ENCODE measurements around the gene ZG16.
"Not testable (repeated sequence)": the region's sequence is repeated elsewhere in the genome, so short reads cannot be mapped to it uniquely, and the experiment has no call there.

GRCh38 chr16:29757086-29757485 is 21.0 kb upstream of the ZG16 start:
- TF ChIP-seq LEF1 (IDR thresholded peaks at IDR 0.05; ENCODE audit: borderline replicate concordance); FOXK2 (IDR thresholded peaks at IDR 0.05); SUZ12 (IDR thresholded peaks at IDR 0.05); ELF4 (IDR thresholded peaks at IDR 0.05); BHLHE40 (IDR thresholded peaks at IDR 0.05; ENCODE audit: borderline replicate concordance): not testable (repeated sequence)
